MCF 10A (cell line): ENCODE data around the gene MYH15. TPM values are rescaled to one million over a fixed set of nuclear protein-coding genes. Genes with fewer than 3 reads are reported as not detected.

Source experiments
- BruUV-seq: library from RNA; stranded (reverse); fragments of 400-500 nt; replicated peaks from 2 replicates; lab custom pipeline; 2021; lab: Mats Ljungman, UMichigan
- CTCF ChIA-PET: fragments of 300-600 bp; sonication (Branson Sonifier 250); formaldehyde crosslinking; extraction: SDS; loops from one replicate; lab custom pipeline; 2021; ENCODE audit warnings: antibody characterized with exemption, inconsistent platforms; lab: Yijun Ruan, JAX
- POLR2A ChIA-PET: fragments of 300-600, 350-650 bp; sonication (Branson Sonifier 250); formaldehyde crosslinking; extraction: SDS; loops from one replicate; lab custom pipeline; 2020; ENCODE audit warnings: antibody characterized with exemption, inconsistent platforms; lab: Yijun Ruan, JAX
- DNase-seq: peaks from one replicate; pipeline ENCODE4 v3.0.0-alpha.2; 2018; ENCODE audit not compliant: unreplicated experiment
- H3K27ac Mint-ChIP-seq: one replicate; pipeline ENCODE4 v1.8.0; 2022; ENCODE audit warnings: mild to moderate bottlenecking, low read depth, mixed read lengths; ENCODE audit not compliant: unreplicated experiment
- H3K27me3 Mint-ChIP-seq: one replicate; pipeline ENCODE4 v1.8.0; 2022; ENCODE audit warnings: mixed read lengths; ENCODE audit not compliant: insufficient read depth, unreplicated experiment
- H3K36me3 Mint-ChIP-seq: one replicate; pipeline ENCODE4 v1.8.0; 2022; ENCODE audit warnings: mild to moderate bottlenecking, moderate library complexity, mixed read lengths; ENCODE audit not compliant: insufficient read depth, unreplicated experiment
- H3K4me1 Mint-ChIP-seq: one replicate; pipeline ENCODE4 v1.8.0; 2022; ENCODE audit warnings: mixed read lengths; ENCODE audit not compliant: insufficient read depth, unreplicated experiment
- H3K4me3 Mint-ChIP-seq: one replicate; pipeline ENCODE4 v1.8.0; 2022; ENCODE audit warnings: mild to moderate bottlenecking, moderate library complexity, mixed read lengths; ENCODE audit not compliant: unreplicated experiment
- H3K9me3 Mint-ChIP-seq: one replicate; pipeline ENCODE4 v1.8.0; 2022; ENCODE audit warnings: mixed read lengths; ENCODE audit not compliant: unreplicated experiment
- CTCF ChIP-seq: fragments of 200-600 bp; IDR thresholded peaks from one replicate; pipeline ENCODE4 v1.8.0; 2022; ENCODE audit warnings: antibody characterized with exemption, mild to moderate bottlenecking; ENCODE audit not compliant: unreplicated experiment
- intact Hi-C: fragments of 100-400 bp; cut with micrococcal nuclease; formaldehyde crosslinking; loops from 2 replicates; pipeline ENCODE4 v1.14.1; 2022
- total RNA-seq: library from RNA; stranded (reverse); gene quantifications from 2 replicates; pipeline ENCODE4 v1.2.3, GENCODE V29; 2022

Gene MYH15
- total RNA-seq, 1 experiment from 2014 or later = 0.19 TPM

GRCh38 chr3:108485146-108485545 is 25.2 kb downstream of the MYH15 start:
- intact Hi-C loops = loop anchor here (5.0 kb wide), 1 partner anchor 597 kb away; no protein-coding TSS in a partner anchor
- no peak for DNase-seq
- TF ChIP-seq CTCF = no peak
- Mint-ChIP-seq H3K27me3 (no peaks in the 10 kb centered on the region), H3K27ac (no peak overlapping the region), H3K36me3 (no peaks in the 10 kb centered on the region), H3K9me3 (no peaks in the 10 kb centered on the region), H3K4me3 (no peak overlapping the region), H3K4me1 (no peaks in the 10 kb centered on the region)
- BruUV-seq = no TSS peak
- POLR2A ChIA-PET = no interaction called here
- CTCF ChIA-PET = interaction anchor here (0.5 to 1.1 kb wide), 3 partner anchors 7 to 768 kb away, joined by 3 to 5 read pairs (median 4); no protein-coding TSS in a partner anchor

GRCh38 chr3:108479224-108479623 is 31.2 kb downstream of the MYH15 start:
- Mint-ChIP-seq H3K4me3 (no peak overlapping the region), H3K27me3 (no peaks in the 10 kb centered on the region), H3K27ac (no peak overlapping the region), H3K36me3 (no peaks in the 10 kb centered on the region), H3K9me3 (no peaks in the 10 kb centered on the region), H3K4me1 (no peaks in the 10 kb centered on the region)
- CTCF ChIA-PET = interaction anchor here (0.5 to 5.7 kb wide), 5 partner anchors 11 to 864 kb away, joined by 3 to 34 read pairs (median 3); no protein-coding TSS in a partner anchor
- BruUV-seq = no TSS peak
- intact Hi-C loops = loop anchor here (5.0 kb wide), 1 partner anchor 257 kb away; the partner anchor contains the start of gene IFT57
- DNase-seq = no peak
- TF ChIP-seq CTCF = no peak
- POLR2A ChIA-PET = interaction anchor here (0.7 kb wide), 1 partner anchor 1269 kb away, joined by 3 read pairs; no protein-coding TSS in a partner anchor

GRCh38 chr3:108477511-108478147 is 32.8 kb downstream of the MYH15 start:
- Mint-ChIP-seq H3K9me3 (no peaks in the 10 kb centered on the region), H3K27me3 (no peaks in the 10 kb centered on the region), H3K27ac (no peak overlapping the region), H3K36me3 (no peaks in the 10 kb centered on the region), H3K4me1 (no peaks in the 10 kb centered on the region), H3K4me3 (no peak overlapping the region)
- peak; percentile 62 for TF ChIP-seq CTCF
- ChIA-PET CTCF (interaction anchor here (0.6 to 5.7 kb wide), 50 partner anchors 8 to 1241 kb away, joined by 3 to 34 read pairs (median 4); partner anchors contain the start of gene IFT57), POLR2A (interaction anchor here (0.7 to 1.2 kb wide), 5 partner anchors 10 to 1241 kb away, joined by 3 to 5 read pairs (median 4); partner anchors contain the start of genes CIP2A and DZIP3)
- BruUV-seq = no TSS peak
- DNase-seq = peak; percentile 77
- intact Hi-C loops = loop anchor here (1.0 to 5.0 kb wide), 4 partner anchors 255 to 539 kb away; partner anchors contain the start of genes CD47 and IFT57

GRCh38 chr3:108475220-108475782 is 35.1 kb downstream of the MYH15 start:
- no TSS peak for BruUV-seq
- DNase-seq = no peak
- CTCF ChIA-PET = interaction anchor here (0.6 to 1.4 kb wide), 10 partner anchors 11 to 671 kb away, joined by 3 to 6 read pairs (median 3); no protein-coding TSS in a partner anchor
- POLR2A ChIA-PET = no interaction called here
- Mint-ChIP-seq H3K4me3 (no peak overlapping the region), H3K9me3 (no peaks in the 10 kb centered on the region), H3K4me1 (peaks cover 21% of the 10 kb centered on the region), H3K36me3 (no peaks in the 10 kb centered on the region), H3K27ac (no peak overlapping the region), H3K27me3 (no peaks in the 10 kb centered on the region)
- TF ChIP-seq CTCF = no peak
- intact Hi-C loops = loop anchor here (5.0 kb wide), 1 partner anchor 253 kb away; the partner anchor contains the start of gene IFT57
